HepG2 (cell line): Measurements from ENCODE around the gene SRPRB.

Experiments
- MAFK ChIP-seq, 2 experiments: IDR thresholded peaks in 1 of 2; conservative IDR thresholded peaks in 1 of 2; 2 replicates each; pipeline ENCODE4 v1.6.1; 2011; ENCODE audit warnings: improper control_type of control experiment in 2 of 2, low read length in 2 of 2
- SP4 ChIP-seq: sonication (generic); formaldehyde crosslinking; IDR thresholded peaks from 2 replicates; pipeline ENCODE4 v1.8.1; 2023; ENCODE audit warnings: mild to moderate bottlenecking, missing genetic modification reagents
- TEAD2 ChIP-seq: sonication (generic); formaldehyde crosslinking; IDR thresholded peaks from 2 replicates; pipeline ENCODE4 v1.9.0; 2021; ENCODE audit warnings: missing genetic modification reagents

DNA sequence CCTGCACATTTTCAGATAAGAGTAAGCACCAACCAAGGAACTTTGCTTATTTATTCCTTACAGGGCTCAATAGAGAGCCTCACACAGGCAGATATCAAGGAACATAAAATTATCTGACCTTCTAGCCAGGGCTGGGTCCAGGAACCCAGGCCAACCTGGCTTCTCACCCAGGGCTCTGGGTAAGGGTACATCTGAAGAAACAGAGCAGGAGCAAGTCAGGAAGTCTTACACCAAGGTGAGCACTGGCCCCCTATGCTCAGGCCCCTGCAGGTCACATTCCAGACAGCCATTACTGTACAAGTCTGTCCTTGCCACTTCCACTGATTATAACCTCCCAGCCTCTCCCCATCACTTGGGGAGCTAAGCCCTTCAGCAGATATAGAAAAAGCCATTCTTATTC, 40.4 kb upstream of the SRPRB start:
- TF ChIP-seq MAFK (conservative IDR thresholded peaks at IDR 0.05 in 1 of 2, IDR thresholded peaks at IDR 0.05 in 1 of 2; ENCODE audit: low read length in 2 of 2) (no peak), TEAD2 (no peak), SP4 (CRISPR knock-in tag) (no peak)
